GM21515 (cell line): ENCODE results near the gene NHSL2.

ENCODE experiments used
- ATAC-seq: cut with Tn5 transposase; IDR thresholded peaks from one replicate; pipeline ENCODE4 v1.9.1; 2021; ENCODE audit not compliant: unreplicated experiment

The NHSL2 gene

DNA sequence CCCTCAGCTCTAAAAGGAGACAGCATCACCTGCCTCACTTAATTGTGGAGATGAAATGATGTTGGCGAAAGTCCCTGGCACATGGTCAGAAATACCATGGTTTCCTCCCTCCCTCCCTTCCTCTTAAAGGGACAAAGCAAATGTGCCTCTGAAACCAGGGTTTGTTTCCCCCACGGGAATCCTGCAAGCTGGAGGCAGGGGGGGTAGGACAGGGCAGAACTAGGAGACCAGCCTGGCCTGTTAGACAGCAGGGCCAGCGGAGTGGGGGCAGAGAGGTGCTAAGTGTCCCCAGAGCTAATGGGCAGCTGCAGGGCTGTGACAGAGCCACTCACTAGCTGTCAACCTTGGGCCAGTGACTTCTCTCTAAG lies 215.4 kb downstream of the NHSL2 start:
- no peak for ATAC-seq

DNA sequence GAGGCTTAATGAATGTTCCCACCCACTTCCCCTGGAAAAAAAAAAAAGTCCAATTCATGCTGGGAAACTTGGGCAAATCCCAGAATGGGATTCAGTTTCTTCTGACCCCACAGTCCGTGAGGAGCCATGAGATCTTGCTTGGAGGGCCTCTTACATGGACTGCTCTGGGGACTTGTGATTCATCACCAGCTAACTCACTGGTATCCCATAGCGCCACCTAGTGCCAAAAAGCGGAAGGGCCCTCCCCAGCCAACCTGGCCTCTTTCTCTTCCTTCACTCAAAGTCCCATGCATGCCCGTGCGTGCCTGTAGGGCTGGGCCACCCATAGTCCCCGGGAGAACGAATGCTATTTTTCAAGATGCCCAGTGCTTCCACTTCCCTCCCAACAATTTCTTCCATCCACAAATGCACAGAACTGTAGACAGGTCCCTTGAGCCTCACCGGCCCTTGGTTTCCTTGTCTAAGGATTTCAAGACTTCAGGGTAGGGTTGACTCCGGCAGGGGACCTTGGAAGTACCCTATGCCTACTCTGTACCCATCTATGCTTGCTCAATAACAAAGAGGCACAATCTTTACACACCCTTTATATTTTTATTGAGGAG lies 216.0 kb downstream of the NHSL2 start:
- ATAC-seq = peak; percentile 76

DNA sequence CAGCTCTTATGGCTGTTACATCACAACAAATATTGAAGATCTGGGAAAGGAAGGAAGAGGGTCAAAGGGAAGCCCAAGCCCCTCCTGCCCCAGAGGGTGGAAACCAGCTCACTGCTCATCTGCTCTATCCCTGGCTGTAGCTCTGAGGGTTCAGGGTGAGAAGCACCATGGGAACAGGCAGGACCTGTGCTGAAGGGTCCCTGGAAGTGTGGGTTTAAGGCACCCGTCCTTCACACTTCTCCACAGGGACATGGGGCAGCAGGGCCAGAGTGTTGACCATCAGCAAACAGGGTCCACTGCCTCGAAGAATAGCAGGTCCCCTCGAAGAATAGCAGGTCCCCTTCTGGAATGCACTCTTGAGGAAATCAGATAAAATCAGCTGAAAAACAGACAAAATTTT lies 216.7 kb downstream of the NHSL2 start:
- no peak for ATAC-seq

DNA sequence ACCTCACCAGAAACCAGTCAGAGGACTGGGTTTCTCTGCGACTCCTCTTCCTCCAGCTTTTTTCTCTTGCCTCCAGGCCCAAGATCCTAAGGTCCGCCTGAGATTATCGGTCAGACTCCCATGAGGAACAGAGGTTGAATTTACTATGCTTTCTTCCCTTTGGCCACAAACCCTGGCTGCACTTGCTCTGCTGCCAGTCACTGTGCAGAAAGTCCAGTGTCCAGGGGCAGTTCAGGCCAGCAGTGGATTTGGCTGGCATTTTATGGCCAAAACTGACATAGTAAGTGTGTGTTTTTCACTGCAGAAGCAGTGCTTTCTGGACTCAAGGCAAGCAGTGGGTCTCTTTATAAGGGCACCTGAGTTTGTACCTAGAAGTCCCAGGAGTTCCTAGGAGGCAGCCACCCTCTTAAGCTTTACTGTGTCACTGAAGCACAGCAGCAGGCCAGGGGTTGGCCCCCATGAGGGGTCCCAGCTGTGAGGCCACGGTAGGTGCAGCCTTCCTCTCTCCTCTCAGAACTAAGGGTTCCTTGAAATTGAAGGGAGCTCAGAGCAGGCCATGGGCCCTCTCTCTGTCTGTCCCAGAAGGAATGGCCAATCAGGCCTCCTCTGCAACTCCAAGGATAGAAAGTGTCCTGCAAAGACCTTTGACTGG lies 217.7 kb downstream of the NHSL2 start:
- no peak for ATAC-seq

- no peak for ATAC-seq
These were observed 218.2 kb downstream of the NHSL2 start for GRCh38 chrX:72128881-72129280.

- ATAC-seq = no peak
These were observed 219.0 kb downstream of the NHSL2 start for GRCh38 chrX:72129661-72130060.

DNA sequence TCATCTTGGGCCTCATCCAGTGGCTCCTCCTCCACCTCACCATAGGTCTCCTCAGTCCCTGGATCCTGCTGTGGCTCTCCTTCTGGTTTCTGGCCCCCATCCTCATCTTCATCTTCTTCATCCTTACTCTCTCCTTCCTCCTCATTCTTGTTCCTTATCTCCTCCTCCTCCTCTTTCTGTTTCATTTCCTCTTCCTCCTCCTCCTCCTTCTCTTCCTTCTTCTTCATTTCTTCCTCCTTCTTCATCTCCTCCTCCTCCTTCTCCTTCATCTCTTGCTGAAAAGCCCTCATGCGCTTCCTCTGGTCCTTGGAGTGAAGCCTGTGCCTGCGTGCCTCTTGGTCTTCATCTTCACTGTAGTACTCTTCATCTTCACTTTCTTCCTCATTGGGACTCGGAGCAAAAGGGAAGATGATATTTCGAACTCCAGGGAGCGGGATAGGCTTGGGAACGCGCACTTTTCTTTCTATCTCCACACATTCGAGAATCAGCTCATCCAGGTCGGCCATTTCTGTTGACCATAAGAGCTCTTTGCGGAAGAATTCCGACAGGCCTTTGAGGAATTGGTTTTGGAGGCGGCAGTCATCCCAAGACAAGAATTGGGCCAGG lies 219.6 kb downstream of the NHSL2 start:
- no peak for ATAC-seq

GRCh38 chrX:72130762-72131250 lies 220.2 kb downstream of the NHSL2 start:
- ATAC-seq = no peak

DNA sequence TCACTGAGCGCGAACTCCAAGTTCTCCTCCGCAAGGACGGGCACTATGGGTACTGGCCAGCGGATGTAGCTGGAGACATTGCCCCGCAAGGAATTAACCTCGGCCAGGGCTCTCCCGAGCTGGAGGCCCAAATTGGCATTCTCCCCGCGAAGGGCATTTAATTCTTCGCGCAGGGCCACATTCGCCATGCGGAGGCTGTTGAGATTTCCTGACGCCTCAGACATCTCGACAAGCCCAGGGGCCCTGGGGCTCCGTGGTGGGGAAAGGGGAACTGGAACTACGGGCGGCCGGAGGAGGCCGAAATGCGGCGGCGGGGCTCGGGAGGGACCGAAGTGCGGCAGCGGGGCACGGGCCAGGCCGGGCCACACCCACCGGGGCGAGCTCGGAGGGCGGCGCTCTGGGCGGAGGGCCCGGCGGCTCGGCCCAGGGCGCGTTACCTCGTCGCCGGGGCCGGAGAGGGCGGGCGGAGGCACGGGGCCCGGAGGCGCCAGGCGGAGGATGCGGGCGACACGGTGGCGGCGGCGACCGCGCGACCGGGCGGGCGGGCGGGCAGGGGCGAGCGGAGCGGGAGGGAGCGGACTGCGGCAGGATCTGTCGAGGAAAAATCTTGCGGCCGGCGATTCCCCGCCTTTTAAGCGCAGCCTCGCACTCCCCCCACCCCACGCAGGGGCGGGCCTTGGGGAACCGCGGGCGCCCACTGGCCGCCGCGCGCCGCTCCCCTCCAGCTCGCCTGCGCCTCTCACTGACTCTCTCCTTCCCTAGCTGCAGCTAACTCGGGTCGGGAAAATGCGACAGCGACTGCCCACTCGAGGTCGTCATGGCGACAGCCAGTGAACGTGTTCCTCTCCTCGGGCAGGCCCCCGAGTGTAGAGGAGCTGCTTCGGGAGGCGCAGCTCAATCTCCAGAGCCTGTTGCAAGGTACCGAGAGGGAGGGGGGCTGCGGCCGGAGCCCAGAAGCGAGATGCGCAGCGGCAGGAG lies 221.0 kb downstream of the NHSL2 start, which contains the start of gene RTL5:
Gene RTL5 (minus strand): TSS at position 599 of the 978 bp plus-strand sequence.
- peak; percentile 70 for ATAC-seq

- ATAC-seq = no peak
These were observed 221.8 kb downstream of the NHSL2 start for GRCh38 chrX:72132456-72132855.

GRCh38 chrX:72133851-72134546 lies 223.4 kb downstream of the NHSL2 start:
- ATAC-seq = no peak

DNA sequence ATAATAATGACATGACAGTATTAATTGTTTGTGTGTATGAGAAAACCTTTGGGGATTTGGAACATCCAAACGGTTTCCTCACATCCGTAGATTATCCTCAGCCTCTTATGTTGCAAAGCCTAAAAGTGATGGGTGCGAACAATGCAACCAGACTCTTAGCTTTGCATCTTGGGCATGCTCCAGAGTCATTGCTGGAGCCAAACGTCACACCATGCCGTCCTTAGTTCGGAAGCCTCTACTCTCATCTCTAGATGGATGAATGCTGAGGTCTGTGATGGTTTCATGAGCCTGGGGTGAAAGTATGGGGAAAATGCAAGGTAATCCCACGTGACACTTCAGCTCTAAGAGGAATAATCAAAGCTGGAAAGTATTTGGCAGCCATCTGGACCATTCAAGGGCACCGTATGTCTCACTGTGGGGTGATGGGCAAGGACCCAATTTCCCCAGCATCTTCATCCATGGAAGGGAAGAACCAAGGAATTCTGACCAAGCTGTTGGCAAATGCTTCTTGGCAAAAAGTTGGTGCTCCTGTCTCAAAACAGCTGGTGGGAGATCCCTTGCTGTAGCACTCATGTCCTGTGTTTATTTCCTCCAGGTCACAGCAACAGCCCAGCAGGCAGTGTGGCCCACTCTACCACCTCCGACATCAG lies 227.3 kb downstream of the NHSL2 start:
- no peak for ATAC-seq

GRCh38 chrX:72139538-72139937 lies 228.9 kb downstream of the NHSL2 start:
- ATAC-seq = no peak

DNA sequence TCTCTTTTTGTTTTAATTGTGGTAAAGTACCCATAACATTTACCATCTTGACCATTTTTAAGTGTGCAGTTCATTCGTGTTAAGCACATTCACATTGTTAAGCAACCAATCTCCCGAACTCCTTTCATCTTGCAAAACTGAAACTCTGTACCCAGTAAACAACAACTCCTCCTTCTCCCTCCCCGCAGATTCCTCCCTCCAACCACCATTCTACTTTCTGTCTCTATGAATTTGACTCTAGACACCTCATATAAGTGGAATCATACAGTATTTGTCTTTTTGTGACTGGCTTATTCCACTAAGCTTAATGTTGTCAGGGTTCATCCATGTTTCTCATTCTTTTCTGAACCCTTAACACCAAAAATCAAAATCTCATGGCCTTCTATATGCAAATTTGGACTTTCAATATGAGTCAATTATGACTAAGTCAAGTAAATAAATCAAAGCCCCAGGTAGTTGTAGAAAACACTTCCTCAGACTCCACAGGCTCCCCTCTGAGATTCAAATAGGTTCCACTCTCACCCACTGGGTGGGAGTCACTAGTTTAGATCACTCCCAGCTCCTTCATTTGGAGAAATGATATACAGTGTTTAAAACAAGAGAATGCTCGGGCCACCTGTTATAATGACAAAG lies 230.8 kb downstream of the NHSL2 start:
- peak; percentile 67 for ATAC-seq

DNA sequence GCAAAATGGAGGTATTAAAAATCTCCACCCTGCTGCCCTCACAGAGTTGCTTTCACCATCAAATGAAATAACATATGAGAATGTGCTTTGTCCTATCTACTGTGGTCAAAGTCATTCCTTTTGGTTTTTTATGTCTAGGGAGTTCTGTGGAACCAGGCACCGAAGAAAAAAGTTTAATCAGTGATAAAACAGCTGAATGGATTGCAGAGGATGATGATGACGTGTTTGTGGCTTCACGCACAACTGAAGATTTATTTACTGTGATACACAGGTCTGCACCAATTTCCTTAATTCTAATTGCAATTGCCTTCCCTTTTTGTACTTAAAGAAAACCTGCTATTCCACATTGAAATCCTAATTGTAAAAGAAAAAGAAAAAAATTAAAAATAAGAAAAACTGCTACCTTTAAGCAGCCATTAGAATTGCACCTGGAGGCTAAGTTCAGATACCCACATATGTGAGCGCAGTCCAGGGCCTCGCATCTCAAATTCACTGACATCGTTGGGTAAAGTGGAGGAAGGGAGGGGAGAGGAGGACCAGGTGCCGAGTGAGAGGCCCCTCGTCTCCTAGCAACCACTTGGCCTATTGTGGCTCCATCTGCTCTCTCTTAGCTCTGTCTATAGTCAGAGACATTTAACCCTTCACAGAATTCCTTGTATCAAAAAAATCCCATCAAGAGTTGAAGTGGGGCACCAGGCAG lies 231.6 kb downstream of the NHSL2 start:
- ATAC-seq = no peak

GRCh38 chrX:72142794-72143608 lies 232.4 kb downstream of the NHSL2 start:
- ATAC-seq = no peak

- no peak for ATAC-seq
These were observed 232.9 kb downstream of the NHSL2 start for GRCh38 chrX:72143609-72143907.

- ATAC-seq = no peak
These were observed 234.5 kb downstream of the NHSL2 start for GRCh38 chrX:72145181-72145580.
